Measurements from ENCODE around the gene CREM.
"Not testable (repeated sequence)": the region's sequence is repeated elsewhere in the genome, so short reads cannot be mapped to it uniquely, and the experiment has no call there.

CREM gene

GRCh38 chr10:35126530-35127288, at the start of gene CREM:
TSS of gene CREM (plus strand) at chr10:35126846. CDS start at chr10:35137836, 10,990 bp downstream.
- DNase-seq (ENCODE audit: low read depth) = peak; percentile 98

DNA sequence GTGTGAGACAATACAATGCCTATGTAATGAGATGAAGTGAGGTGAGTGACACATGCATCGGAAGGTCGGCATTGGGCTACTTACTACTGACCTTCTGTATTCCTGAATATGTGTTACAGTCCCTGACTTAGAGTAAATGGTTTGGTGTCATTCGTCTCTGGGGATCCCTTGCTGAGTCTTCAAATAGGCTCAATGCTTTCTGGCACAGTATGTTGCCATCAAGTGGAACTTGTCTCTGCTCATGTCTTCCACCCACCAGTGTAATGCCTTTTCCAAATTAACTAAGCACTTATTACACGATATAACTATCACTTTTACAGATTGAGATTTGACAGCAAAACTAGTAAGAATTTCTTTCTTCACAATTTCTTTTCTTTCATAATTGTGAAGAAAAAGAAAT, 47.4 kb upstream of the CREM start:
- DNase-seq (ENCODE audit: low read depth) = no peak

DNA sequence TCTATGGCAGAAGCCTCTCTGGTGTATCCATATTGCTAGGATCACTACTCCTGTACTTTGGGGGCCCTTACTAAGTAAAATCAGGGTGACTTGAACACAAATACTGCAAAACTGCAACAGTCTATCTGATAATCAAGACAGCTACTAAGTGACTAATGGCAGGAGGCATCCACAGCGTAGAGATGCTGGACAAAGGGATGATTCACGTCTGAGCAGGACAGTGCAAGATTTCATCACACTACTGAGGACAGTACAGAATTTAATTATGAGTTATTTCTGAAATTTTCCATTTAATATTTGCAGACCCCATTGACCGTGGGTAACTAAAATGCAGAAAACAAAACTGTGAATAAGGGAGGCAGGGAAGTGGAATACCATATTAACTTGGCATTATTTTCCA, 46.9 kb upstream of the CREM start:
- no peak for DNase-seq (ENCODE audit: low read depth)

DNA sequence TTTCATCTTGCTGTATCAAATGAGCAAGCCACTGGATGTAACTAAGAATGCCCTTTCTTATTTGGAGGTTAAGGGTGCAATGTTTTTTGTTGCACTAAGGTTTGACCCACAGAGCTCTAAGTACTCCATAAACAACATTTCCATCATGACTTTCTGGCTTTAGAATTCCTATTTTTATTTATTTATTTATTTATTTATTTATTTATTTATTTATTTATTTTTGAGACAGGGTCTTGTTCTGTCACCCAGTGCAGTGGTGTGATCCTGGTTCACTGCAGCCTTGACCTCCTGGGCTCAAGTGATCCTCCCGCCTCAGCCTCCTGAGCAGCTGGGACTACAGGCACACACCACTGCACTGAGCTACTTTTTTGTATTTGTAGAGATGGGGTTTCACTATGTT, 46.4 kb upstream of the CREM start:
- DNase-seq (ENCODE audit: low read depth) = not testable (repeated sequence)

DNA sequence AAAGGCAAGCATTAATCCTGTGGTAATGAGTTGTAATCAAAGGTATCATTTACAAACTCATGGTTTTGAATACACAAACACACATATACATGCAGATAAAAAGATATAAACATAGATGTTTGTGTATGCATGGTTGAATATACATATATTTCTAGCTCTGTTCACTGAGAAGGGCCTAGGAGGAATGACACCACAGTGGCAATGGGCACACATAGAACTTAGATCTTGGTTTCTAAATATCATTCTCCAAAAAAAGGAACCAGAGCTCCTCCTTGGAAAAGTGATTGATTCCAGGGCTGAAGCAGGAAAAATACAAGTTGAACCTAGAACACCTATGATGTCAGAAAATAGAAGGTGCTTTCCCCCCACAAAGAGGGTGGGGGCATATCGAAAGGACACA, 43.4 kb upstream of the CREM start:
- no peak for DNase-seq (ENCODE audit: low read depth)

DNA sequence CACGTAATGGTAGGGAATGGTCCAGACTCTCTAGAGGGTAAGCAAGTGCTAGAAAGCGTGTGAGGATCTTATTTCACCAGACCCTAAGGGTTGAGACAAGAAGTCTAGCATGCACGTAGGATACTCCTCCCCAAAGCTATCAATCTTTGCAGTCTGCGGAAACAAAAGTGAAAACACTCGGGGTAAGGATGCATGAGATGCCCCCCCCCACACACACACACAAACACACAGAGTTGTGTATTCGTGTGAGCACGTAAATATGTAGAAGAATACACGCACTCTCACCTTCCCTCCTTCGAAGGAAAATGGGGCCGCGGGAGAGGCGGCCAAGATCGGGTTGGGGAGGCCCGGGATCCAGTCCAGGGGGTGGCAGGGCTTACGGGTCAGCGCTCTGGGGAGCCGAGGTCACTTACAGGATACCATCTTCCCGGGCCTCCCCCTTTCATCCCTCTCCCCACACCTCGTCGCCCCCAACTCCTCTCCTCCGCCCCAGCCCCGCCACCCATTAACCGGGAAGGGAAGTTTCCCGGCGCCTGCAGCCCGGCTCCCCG, 37.0 kb upstream of the CREM start:
- DNase-seq (ENCODE audit: low read depth) = no peak

- peak; percentile 72 for DNase-seq (ENCODE audit: low read depth)
Measured at GRCh38 chr10:35090162-35090954, 36.3 kb upstream of the CREM start, which contains the start of gene CUL2. TSS of gene CUL2 (minus strand) at chr10:35090341. CDS start at chr10:35071317, 19,024 bp downstream.

GRCh38 chr10:35091994-35092790, 34.5 kb upstream of the CREM start:
- DNase-seq (ENCODE audit: low read depth) = no peak

DNA sequence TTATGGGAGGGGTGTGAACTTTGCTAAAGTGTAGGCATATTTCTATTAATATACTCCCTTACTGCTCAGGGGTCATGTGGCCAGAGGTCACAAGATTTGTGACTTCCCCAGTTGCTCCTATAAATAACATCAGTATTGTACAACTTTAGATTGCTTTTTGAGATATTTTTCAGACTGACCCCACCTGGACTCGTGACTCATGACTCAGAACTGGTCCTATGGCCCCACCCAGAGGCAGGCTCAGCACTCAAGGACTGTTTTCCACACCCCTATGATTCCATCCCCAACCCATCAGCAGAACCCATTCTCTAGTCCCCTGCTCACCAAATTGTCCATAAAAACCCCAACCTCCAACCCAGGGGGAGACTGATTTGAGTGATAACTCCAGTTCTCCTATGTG, 33.8 kb upstream of the CREM start:
- no peak for DNase-seq (ENCODE audit: low read depth)

- DNase-seq (ENCODE audit: low read depth) = no peak
Measured at GRCh38 chr10:35096312-35096711, 30.3 kb upstream of the CREM start.

- DNase-seq (ENCODE audit: low read depth) = no peak
Measured at GRCh38 chr10:35097510-35097909, 29.1 kb upstream of the CREM start.

DNA sequence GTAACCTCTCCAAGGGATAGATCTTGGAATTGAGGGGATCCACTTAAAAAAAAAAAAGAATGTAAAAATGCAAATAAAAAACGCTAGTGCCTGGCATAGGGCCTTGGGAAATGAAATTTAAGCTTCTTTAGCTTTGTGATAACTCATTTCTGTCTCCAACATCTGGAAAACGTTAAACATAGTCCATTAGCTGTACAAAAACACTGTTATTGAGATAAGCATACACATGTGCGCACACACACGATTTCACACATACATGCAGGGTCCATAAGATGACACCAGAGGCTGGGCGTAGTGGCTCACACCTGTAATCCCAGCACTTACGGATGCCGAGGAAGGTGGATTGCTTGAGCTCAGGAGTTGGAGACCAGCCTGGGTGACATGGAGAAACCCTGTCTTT, 22.8 kb upstream of the CREM start:
- DNase-seq (ENCODE audit: low read depth) = no peak

GRCh38 chr10:35112571-35112970, 14.1 kb upstream of the CREM start:
- no peak for DNase-seq (ENCODE audit: low read depth)

GRCh38 chr10:35119378-35119777, 7.3 kb upstream of the CREM start:
- no peak for DNase-seq (ENCODE audit: low read depth)

DNA sequence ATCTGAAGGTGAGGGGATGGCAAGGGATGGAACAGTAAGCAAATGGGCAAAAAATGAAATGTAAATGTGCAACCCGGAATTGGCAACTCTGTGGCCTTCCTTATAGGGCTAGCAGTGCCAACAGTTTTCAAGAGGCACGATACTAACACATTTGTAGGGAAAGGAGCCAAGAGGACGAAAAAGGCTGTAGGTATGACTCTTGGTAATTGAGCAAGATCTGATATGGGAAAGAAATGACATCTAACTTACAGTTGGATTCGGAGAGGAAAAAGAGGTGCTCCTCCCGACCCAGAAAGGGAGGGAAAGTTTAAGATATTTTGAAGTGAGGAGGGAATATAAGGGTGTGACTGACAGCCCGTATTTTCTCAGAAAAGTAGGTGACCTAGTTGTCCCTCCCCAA, 2.1 kb upstream of the CREM start:
- DNase-seq (ENCODE audit: low read depth) = no peak

GRCh38 chr10:35126062-35126529, 550 bp upstream of the CREM start:
- no peak for DNase-seq (ENCODE audit: low read depth)

GRCh38 chr10:35127289-35127891, 744 bp downstream of the CREM start:
- peak; percentile 48 for DNase-seq (ENCODE audit: low read depth)

GRCh38 chr10:35129185-35129674, 2.6 kb downstream of the CREM start:
- DNase-seq (ENCODE audit: low read depth) = no peak

GRCh38 chr10:35130663-35131062, 4.0 kb downstream of the CREM start:
- no peak for DNase-seq (ENCODE audit: low read depth)

GRCh38 chr10:35132727-35133126, 6.1 kb downstream of the CREM start:
- DNase-seq (ENCODE audit: low read depth) = no peak

- no peak for DNase-seq (ENCODE audit: low read depth)
Measured at GRCh38 chr10:35133586-35133985, 6.9 kb downstream of the CREM start.

Data from stimulated activated CD8-positive, alpha-beta memory T cell treated with anti-CD3 and anti-CD28 coated beads, Interleukin-15, amount 100 ng/mL, for 24 hours (primary cell).